MG63 (cell line): Measurements from ENCODE around the gene C6orf52. TPM values are rescaled to one million over a fixed set of nuclear protein-coding genes. Genes with fewer than 3 reads are reported as not detected.
A peak's percentile ranks its signal among the peaks of the same experiment; 100 is the strongest.

Experiments
- DNase-seq: peaks from one replicate; pipeline ENCODE4 v3.0.0-alpha.2; 2020
- H3K27me3 ChIP-seq: fragments of 250-450 bp; sonication (Bioruptor Pico); 2 replicates; pipeline ENCODE4 v1.5.1; 2020; ENCODE audit warnings: mild to moderate bottlenecking, moderate library complexity
- H3K36me3 ChIP-seq: fragments of 250-450 bp; sonication (Bioruptor Pico); 2 replicates; pipeline ENCODE4 v1.5.1; 2020; ENCODE audit warnings: mild to moderate bottlenecking, moderate library complexity
- H3K4me3 ChIP-seq: fragments of 250-450 bp; sonication (Bioruptor Pico); 2 replicates; pipeline ENCODE4 v1.5.1; 2020; ENCODE audit warnings: mild to moderate bottlenecking, moderate library complexity
- H3K9me3 ChIP-seq: fragments of 250-450 bp; sonication (Bioruptor Pico); 2 replicates; pipeline ENCODE4 v1.5.1; 2020; ENCODE audit warnings: mild to moderate bottlenecking, moderate library complexity
- total RNA-seq: library from RNA; depleted of rRNA; stranded (reverse); fragments of >200 nt; shearing (Covaris generic); gene quantifications from 2 replicates; pipeline ENCODE4 v1.2.3, GENCODE V29; 2014; ENCODE audit warnings: low replicate concordance

C6orf52 gene
- total RNA-seq, 1 experiment from 2014 or later: not detected

- peak overlapping the region; percentile 43 for H3K4me3 ChIP-seq
- H3K9me3 ChIP-seq: peaks cover 11% of the 10 kb centered on the region
- no peaks in the 10 kb centered on the region for H3K27me3 ChIP-seq
- H3K36me3 ChIP-seq: peaks cover 11% of the 10 kb centered on the region
- DNase-seq: peak; percentile 50
These were observed 26.0 kb upstream of the C6orf52 start for GRCh38 chr6:10720265-10720959.

GRCh38 chr6:10719964-10720264 is 25.5 kb upstream of the C6orf52 start:
- H3K36me3 ChIP-seq: peaks cover 9% of the 10 kb centered on the region
- no peak for DNase-seq
- H3K4me3 ChIP-seq: peak overlapping the region; percentile 43
- peaks cover 11% of the 10 kb centered on the region for H3K9me3 ChIP-seq
- H3K27me3 ChIP-seq: no peaks in the 10 kb centered on the region

- peaks cover 4% of the 10 kb centered on the region for H3K36me3 ChIP-seq
- H3K27me3 ChIP-seq: no peaks in the 10 kb centered on the region
- H3K4me3 ChIP-seq: peak overlapping the region; percentile 43
- peak; percentile 38 for DNase-seq
- peaks cover 11% of the 10 kb centered on the region for H3K9me3 ChIP-seq
These were observed 25.0 kb upstream of the C6orf52 start for GRCh38 chr6:10719296-10719963.

GRCh38 chr6:10713962-10714361 is 19.5 kb upstream of the C6orf52 start:
- no peak overlapping the region for H3K4me3 ChIP-seq
- DNase-seq: no peak
- H3K27me3 ChIP-seq: no peaks in the 10 kb centered on the region
- H3K36me3 ChIP-seq: peaks cover 19% of the 10 kb centered on the region
- H3K9me3 ChIP-seq: peaks cover 4% of the 10 kb centered on the region; the same call in 1 of the 2 replicates

- no peak for DNase-seq
These were observed 2.2 kb upstream of the C6orf52 start for GRCh38 chr6:10696655-10697054.

GRCh38 chr6:10695086-10695657 is 756 bp upstream of the C6orf52 start:
- no peaks in the 10 kb centered on the region for H3K27me3 ChIP-seq
- H3K36me3 ChIP-seq: peaks cover 42% of the 10 kb centered on the region
- no peaks in the 10 kb centered on the region for H3K9me3 ChIP-seq
- peak overlapping the region; percentile 89 for H3K4me3 ChIP-seq
- DNase-seq: no peak

More at GRCh38 chr6:10696655-10697054, 2.2 kb upstream of the C6orf52 start:
- H3K27me3 ChIP-seq: no peaks in the 10 kb centered on the region
- peaks cover 57% of the 10 kb centered on the region for H3K36me3 ChIP-seq
- H3K9me3 ChIP-seq: no peaks in the 10 kb centered on the region
- peak overlapping the region; percentile 89 for H3K4me3 ChIP-seq

DNA sequence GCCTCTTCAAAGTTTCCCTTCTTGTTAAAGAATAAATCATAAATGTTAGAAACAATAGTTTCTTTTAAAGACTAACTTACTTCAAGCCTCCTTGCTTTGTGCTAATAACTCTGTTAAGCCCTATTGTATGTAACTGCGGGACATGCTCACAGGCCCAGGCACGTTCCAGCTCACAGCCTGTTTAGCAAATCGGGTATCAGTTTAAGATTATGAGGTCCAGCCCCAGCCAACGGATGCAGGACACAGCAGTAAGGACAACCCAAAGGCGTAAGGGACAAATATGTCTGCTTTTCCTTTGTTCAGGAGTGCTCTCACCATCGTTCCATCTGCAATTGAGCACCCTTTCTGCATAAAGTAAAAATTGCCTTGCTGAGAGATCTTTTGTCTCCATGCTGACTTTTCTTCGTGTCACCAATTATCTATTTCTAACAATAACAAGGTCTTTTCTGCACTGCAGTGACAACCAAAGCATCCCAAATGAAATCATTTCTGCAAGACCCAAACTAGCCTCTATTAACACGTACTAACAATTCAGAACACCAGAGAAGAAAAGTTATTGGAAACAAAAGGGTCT is 1.4 kb downstream of the C6orf52 start:
- H3K9me3 ChIP-seq: no peaks in the 10 kb centered on the region
- H3K27me3 ChIP-seq: peaks cover 4% of the 10 kb centered on the region; the same call in 1 of the 2 replicates
- DNase-seq: no peak
- H3K4me3 ChIP-seq: peak overlapping the region; percentile 89
- H3K36me3 ChIP-seq: peaks cover 24% of the 10 kb centered on the region

DNA sequence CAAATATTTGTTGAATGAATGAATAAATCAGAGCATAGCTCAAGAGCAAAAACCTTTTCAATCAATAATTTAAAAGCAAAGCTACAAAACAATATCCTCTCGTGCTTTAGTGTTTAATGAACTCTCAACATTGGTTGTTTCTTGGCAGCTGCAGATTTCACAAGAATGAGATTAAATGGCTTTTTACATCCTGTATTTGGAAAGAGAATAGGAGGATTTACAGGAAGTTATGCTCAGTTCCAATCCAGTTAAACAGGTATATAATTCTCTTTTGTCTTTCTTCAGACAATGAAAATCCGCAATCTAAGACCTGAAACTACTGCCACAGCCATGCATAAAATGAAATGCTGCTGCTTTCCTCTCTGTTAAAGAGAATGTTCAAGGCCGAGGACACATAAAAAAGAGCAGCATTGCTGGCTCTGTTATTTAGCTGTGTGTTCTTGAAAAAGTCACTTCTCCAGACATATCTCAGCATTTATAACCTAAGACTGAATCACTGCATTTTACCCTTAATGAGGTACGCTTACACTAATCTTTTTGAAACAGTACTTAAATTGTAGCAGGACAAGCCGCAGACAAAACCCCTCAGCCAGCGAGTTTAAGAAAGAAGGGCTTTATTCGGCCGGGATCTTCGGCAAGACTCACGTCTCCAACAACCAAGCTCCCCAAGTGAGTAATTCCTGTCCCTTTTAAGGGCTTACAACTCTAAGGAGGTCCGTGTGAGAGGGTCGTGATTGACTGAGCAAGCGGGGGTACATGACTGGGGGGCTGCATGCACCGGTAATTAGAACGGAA is 3.6 kb downstream of the C6orf52 start:
- no peak for DNase-seq
- H3K4me3 ChIP-seq: no peak overlapping the region

DNA sequence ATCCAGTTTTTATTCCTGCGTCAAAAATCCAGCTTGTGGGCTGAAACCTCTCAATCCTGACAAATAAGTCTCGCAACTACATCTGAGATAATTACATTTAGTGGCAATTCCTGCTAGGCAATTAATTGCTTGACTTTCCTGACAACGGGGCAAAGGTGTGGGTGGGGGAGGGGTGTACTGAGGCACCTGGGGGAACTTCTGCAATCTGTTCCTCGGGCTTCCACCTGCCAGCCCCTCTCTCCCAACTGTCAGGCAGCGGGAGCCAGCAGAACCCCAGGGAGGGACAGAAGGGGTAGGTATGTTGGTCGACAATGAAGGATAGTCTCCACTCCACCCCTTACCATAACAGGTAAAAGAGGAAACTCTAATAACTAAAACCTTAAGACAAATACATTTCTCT is 6.8 kb downstream of the C6orf52 start:
- peaks cover 39% of the 10 kb centered on the region for H3K27me3 ChIP-seq
- H3K4me3 ChIP-seq: no peak overlapping the region
- no peaks in the 10 kb centered on the region for H3K36me3 ChIP-seq
- no peaks in the 10 kb centered on the region for H3K9me3 ChIP-seq
- no peak for DNase-seq

More for the DNA sequence above, 3.6 kb downstream of the C6orf52 start:
- Histone ChIP-seq H3K27me3 (peaks cover 23% of the 10 kb centered on the region), H3K36me3 (peaks cover 3% of the 10 kb centered on the region; the same call in 1 of the 2 replicates), H3K9me3 (no peaks in the 10 kb centered on the region)

DNA sequence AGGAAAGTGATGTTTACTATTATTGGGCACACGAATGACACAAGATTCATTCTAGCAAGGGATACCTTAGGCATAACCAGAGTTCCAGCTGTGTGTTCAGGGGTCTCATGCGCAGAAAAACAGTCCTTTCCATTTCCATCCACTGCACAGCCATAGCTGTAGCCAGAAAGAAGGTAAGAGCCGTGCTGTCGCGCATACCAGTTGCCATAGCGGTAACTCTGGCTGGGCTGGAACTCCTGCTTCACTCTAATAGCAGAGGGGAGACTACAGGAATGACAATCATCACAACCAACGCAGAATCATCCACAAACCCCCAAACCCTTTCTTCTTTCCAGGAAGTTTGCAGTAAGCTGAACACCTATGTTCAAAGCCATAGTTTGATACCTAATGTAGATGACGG is 7.5 kb downstream of the C6orf52 start:
- no peak for DNase-seq
- peaks cover 39% of the 10 kb centered on the region for H3K27me3 ChIP-seq
- H3K9me3 ChIP-seq: no peaks in the 10 kb centered on the region

DNA sequence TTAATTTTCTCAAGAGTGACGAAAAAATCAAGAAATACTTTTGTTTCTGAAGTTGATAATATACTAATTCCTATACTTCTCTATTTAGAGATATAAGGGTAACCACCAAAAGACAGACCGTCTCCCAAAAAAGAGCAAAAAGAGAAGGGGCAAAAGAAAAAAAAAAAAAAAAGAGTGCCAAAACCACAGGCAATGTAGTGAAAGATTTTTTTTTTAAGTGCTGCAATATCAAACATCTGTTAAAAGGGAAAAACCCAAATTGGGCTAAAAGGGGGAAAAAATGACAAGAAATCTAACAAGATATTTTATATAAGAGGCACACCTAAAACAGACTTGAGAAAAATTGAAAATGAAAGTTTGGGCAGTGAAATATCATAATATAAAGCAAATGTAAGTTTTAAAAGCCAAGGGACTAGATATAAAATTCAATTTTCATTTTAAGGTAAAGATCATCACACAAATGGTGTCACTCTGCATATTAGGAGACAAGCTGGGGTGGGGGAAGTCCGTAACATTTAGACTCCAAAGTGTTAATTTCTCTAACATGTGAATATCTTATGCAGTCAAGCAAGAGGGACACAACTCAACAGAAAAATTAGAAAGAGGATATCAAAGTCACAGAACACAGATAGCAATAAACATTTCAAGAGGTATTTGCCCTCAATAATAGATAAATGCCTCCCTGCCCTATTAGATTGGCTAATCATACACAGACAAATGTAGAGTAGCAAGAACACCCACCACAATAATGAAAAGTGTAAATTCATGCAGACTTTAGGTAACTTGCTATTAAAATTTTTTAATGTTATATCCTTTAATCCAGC is 9.1 kb downstream of the C6orf52 start:
- H3K27me3 ChIP-seq: peaks cover 39% of the 10 kb centered on the region
- H3K4me3 ChIP-seq: no peak overlapping the region
- DNase-seq: no peak
- H3K9me3 ChIP-seq: no peaks in the 10 kb centered on the region
- no peaks in the 10 kb centered on the region for H3K36me3 ChIP-seq

More for the DNA sequence above, 7.5 kb downstream of the C6orf52 start:
- Histone ChIP-seq H3K36me3 (no peaks in the 10 kb centered on the region), H3K4me3 (no peak overlapping the region)

- Histone ChIP-seq H3K9me3 (no peaks in the 10 kb centered on the region), H3K27me3 (peaks cover 39% of the 10 kb centered on the region), H3K4me3 (no peak overlapping the region), H3K36me3 (no peaks in the 10 kb centered on the region)
- DNase-seq: no peak
These were observed 9.8 kb downstream of the C6orf52 start for GRCh38 chr6:10684618-10685017.

DNA sequence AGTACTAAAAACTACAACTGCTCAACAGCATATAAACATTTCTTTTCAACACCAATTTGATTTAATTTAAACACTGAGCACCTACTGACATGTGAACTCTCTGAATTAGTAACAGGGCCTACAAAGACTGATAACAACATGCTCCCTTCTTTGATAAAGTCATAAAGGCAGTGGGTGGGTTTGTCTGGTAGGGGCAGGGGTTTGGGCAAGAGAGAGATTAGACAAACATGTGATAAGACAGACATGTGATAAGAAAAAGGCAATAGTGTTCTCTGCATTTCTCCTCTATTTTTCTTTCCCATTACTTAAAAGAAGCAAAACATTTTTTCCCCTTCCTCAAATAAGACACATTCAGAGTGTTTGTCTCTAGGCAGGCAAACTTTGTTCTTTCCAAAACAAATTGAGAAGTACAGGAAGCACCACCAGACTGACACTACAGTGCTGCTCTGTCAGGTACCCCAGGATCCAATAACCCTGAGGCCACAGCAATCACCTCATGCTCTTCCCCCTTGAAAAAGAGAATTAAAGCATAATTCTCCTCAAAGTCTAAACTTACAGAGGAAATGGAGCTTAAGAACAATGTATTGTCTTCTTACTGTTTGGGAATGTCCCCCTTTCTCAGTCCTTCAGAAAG is 11.9 kb downstream of the C6orf52 start:
- no peak for DNase-seq
- no peak overlapping the region for H3K4me3 ChIP-seq
- no peaks in the 10 kb centered on the region for H3K9me3 ChIP-seq
- H3K36me3 ChIP-seq: no peaks in the 10 kb centered on the region
- H3K27me3 ChIP-seq: peaks cover 31% of the 10 kb centered on the region

GRCh38 chr6:10681795-10682194 is 12.6 kb downstream of the C6orf52 start:
- Histone ChIP-seq H3K9me3 (no peaks in the 10 kb centered on the region), H3K27me3 (peaks cover 25% of the 10 kb centered on the region), H3K36me3 (no peaks in the 10 kb centered on the region), H3K4me3 (no peak overlapping the region)
- no peak for DNase-seq

GRCh38 chr6:10678456-10678855 is 16.0 kb downstream of the C6orf52 start:
- no peaks in the 10 kb centered on the region for H3K36me3 ChIP-seq
- no peak for DNase-seq
- peaks cover 5% of the 10 kb centered on the region for H3K27me3 ChIP-seq
- H3K9me3 ChIP-seq: no peaks in the 10 kb centered on the region; the same call in 1 of the 2 replicates
- no peak overlapping the region for H3K4me3 ChIP-seq
